ENCODE data around the gene ABCA4.

ABCA4 gene

DNA sequence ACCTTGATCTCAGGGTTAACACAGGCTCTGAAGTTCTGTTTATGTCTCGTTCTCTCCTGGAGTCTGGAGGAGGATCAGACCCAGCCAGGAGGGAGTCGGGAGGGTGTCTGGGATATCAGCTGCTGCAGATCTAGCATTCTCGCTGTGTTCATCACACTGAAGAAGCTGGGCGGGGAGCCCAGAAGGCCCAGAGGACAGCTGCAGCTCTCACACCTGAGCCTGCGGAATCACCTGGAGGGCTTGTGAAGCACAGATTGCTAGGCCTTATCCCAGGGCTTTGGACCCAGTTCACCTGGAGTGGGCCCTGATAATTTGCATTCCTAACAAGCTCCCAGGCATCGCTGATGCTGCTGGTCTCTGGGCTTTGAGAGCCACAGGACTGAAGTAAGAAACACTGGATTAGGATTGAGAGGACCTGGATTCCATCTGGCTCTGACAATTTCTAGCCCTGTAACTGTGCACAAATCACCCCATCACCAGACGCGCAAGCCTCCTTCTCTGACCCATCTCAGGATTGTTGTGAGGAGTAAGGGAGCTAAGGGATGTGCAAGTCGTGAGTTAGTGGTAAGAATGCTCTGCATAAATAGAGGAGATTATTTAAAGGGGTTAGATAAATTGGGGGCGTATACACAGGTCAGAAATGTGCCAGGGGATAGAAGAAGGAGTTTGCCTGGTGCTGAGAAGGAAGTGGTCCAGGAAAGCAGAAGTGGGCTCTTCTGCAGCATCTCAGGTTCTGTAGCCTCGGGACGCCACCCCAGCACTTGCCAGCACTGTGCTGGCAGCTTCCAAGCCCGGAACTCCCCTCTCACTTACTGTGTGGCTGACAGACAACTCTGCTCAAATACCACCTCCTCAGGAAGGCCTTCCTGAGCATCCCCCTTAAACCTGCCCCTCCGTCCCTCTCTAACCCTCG is 19.1 kb downstream of the ABCA4 start:
- Histone ChIP-seq H3K4me3 (ENCODE audit: low read length) (no peak overlapping the region), H3K27me3 (ENCODE audit: insufficient read depth, low read length) (peaks cover 11% of the 10 kb centered on the region; the same call in 1 of the 2 replicates), H3K9ac (ENCODE audit: low read depth, low read length) (no peak overlapping the region), H3K4me1 (ENCODE audit: insufficient read depth, low read length) (peaks cover 19% of the 10 kb centered on the region; the same call in 1 of the 2 replicates), H3K9me3 (ENCODE audit: insufficient read depth, low read depth, low read length) (no peaks in the 10 kb centered on the region), H3K27ac (ENCODE audit: low read length) (no peak overlapping the region), H3K36me3 (ENCODE audit: insufficient read depth, low read depth, low read length) (no peaks in the 10 kb centered on the region)

GRCh38 chr1:94100785-94101612 is 19.9 kb downstream of the ABCA4 start:
- no peak overlapping the region for H3K9ac ChIP-seq (ENCODE audit: low read depth, low read length)
- peaks cover 3% of the 10 kb centered on the region; the same call in 1 of the 2 replicates for H3K27me3 ChIP-seq (ENCODE audit: insufficient read depth, low read length)
- H3K4me1 ChIP-seq (ENCODE audit: insufficient read depth, low read length), result peaks cover 13% of the 10 kb centered on the region; the same call in 1 of the 2 replicates
- no peaks in the 10 kb centered on the region for H3K36me3 ChIP-seq (ENCODE audit: insufficient read depth, low read depth, low read length)
- H3K27ac ChIP-seq (ENCODE audit: low read length), result no peak overlapping the region
- H3K4me3 ChIP-seq (ENCODE audit: low read length), result no peak overlapping the region
- H3K9me3 ChIP-seq (ENCODE audit: insufficient read depth, low read depth, low read length), result no peaks in the 10 kb centered on the region

GRCh38 chr1:94100129-94100784 is 20.7 kb downstream of the ABCA4 start:
- H3K4me3 ChIP-seq (ENCODE audit: low read length), result no peak overlapping the region
- H3K4me1 ChIP-seq (ENCODE audit: insufficient read depth, low read length), result peaks cover 6% of the 10 kb centered on the region; the same call in 1 of the 2 replicates
- no peaks in the 10 kb centered on the region for H3K36me3 ChIP-seq (ENCODE audit: insufficient read depth, low read depth, low read length)
- H3K9ac ChIP-seq (ENCODE audit: low read depth, low read length), result no peak overlapping the region
- H3K27me3 ChIP-seq (ENCODE audit: insufficient read depth, low read length), result no peaks in the 10 kb centered on the region
- no peaks in the 10 kb centered on the region for H3K9me3 ChIP-seq (ENCODE audit: insufficient read depth, low read depth, low read length)
- no peak overlapping the region for H3K27ac ChIP-seq (ENCODE audit: low read length)

GRCh38 chr1:94099303-94099702 is 21.6 kb downstream of the ABCA4 start:
- Histone ChIP-seq H3K27me3 (ENCODE audit: insufficient read depth, low read length) (no peaks in the 10 kb centered on the region), H3K36me3 (ENCODE audit: insufficient read depth, low read depth, low read length) (no peaks in the 10 kb centered on the region), H3K4me3 (ENCODE audit: low read length) (no peak overlapping the region), H3K9me3 (ENCODE audit: insufficient read depth, low read depth, low read length) (no peaks in the 10 kb centered on the region), H3K27ac (ENCODE audit: low read length) (no peak overlapping the region), H3K4me1 (ENCODE audit: insufficient read depth, low read length) (peaks cover 9% of the 10 kb centered on the region; the same call in 1 of the 2 replicates), H3K9ac (ENCODE audit: low read depth, low read length) (no peak overlapping the region)

GRCh38 chr1:94098585-94099111 is 22.3 kb downstream of the ABCA4 start:
- H3K9me3 ChIP-seq (ENCODE audit: insufficient read depth, low read depth, low read length), result no peaks in the 10 kb centered on the region
- no peak overlapping the region for H3K27ac ChIP-seq (ENCODE audit: low read length)
- H3K36me3 ChIP-seq (ENCODE audit: insufficient read depth, low read depth, low read length), result no peaks in the 10 kb centered on the region
- H3K27me3 ChIP-seq (ENCODE audit: insufficient read depth, low read length), result no peaks in the 10 kb centered on the region
- H3K4me1 ChIP-seq (ENCODE audit: insufficient read depth, low read length), result peaks cover 15% of the 10 kb centered on the region; the same call in 1 of the 2 replicates
- H3K4me3 ChIP-seq (ENCODE audit: low read length), result no peak overlapping the region
- no peak overlapping the region for H3K9ac ChIP-seq (ENCODE audit: low read depth, low read length)

GRCh38 chr1:94096797-94097549 is 24.0 kb downstream of the ABCA4 start:
- Histone ChIP-seq H3K27me3 (ENCODE audit: insufficient read depth, low read length) (no peaks in the 10 kb centered on the region), H3K36me3 (ENCODE audit: insufficient read depth, low read depth, low read length) (no peaks in the 10 kb centered on the region), H3K27ac (ENCODE audit: low read length) (no peak overlapping the region), H3K4me1 (ENCODE audit: insufficient read depth, low read length) (peaks cover 22% of the 10 kb centered on the region), H3K4me3 (ENCODE audit: low read length) (no peak overlapping the region), H3K9me3 (ENCODE audit: insufficient read depth, low read depth, low read length) (no peaks in the 10 kb centered on the region), H3K9ac (ENCODE audit: low read depth, low read length) (no peak overlapping the region)

DNA sequence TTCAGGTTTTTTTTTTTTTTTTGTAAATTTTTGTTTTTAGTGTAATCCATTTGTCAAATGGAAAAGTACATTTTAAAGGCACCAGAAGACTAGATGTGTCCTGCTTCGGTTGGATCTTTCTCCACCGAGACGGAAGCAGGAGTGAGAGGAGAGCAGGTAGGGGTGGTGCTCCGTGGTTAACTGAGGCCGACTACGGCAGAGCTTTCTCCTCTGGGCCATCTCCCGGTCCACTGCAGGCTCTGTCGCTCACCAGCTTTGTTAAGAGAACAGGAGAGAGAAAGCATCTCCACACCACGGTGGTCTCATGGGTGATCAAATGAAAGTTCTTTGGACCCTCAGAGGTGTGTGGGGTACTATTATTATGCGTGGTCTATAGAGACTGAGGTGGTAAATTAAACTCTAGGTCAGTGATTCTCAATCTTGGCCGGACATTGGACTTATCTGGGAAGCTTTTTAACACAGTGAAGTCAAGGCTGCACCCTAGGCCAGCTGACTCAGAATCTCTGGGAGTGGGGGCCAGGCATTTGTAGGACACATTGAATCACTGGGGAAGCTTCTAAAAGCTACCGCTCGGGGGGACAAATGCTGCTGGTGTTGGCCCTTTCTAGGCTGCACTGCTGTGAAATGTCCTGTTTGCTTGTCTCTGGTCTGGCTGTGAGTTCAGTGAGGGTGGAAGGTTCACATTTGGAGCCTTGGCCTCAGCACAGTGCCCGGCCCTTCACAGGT is 25.0 kb downstream of the ABCA4 start:
- no peak overlapping the region for H3K4me3 ChIP-seq (ENCODE audit: low read length)
- no peaks in the 10 kb centered on the region for H3K9me3 ChIP-seq (ENCODE audit: insufficient read depth, low read depth, low read length)
- H3K4me1 ChIP-seq (ENCODE audit: insufficient read depth, low read length), result peaks cover 25% of the 10 kb centered on the region
- no peaks in the 10 kb centered on the region for H3K36me3 ChIP-seq (ENCODE audit: insufficient read depth, low read depth, low read length)
- H3K27me3 ChIP-seq (ENCODE audit: insufficient read depth, low read length), result no peaks in the 10 kb centered on the region
- H3K9ac ChIP-seq (ENCODE audit: low read depth, low read length), result no peak overlapping the region
- H3K27ac ChIP-seq (ENCODE audit: low read length), result no peak overlapping the region

GRCh38 chr1:94095112-94095637 is 25.8 kb downstream of the ABCA4 start:
- H3K27ac ChIP-seq (ENCODE audit: low read length), result no peak overlapping the region
- H3K36me3 ChIP-seq (ENCODE audit: insufficient read depth, low read depth, low read length), result no peaks in the 10 kb centered on the region
- no peaks in the 10 kb centered on the region for H3K9me3 ChIP-seq (ENCODE audit: insufficient read depth, low read depth, low read length)
- no peak overlapping the region for H3K9ac ChIP-seq (ENCODE audit: low read depth, low read length)
- no peaks in the 10 kb centered on the region for H3K27me3 ChIP-seq (ENCODE audit: insufficient read depth, low read length)
- H3K4me1 ChIP-seq (ENCODE audit: insufficient read depth, low read length), result peaks cover 25% of the 10 kb centered on the region
- no peak overlapping the region for H3K4me3 ChIP-seq (ENCODE audit: low read length)

GRCh38 chr1:94094469-94095111 is 26.4 kb downstream of the ABCA4 start:
- H3K36me3 ChIP-seq (ENCODE audit: insufficient read depth, low read depth, low read length), result no peaks in the 10 kb centered on the region
- H3K4me1 ChIP-seq (ENCODE audit: insufficient read depth, low read length), result peaks cover 25% of the 10 kb centered on the region
- H3K27ac ChIP-seq (ENCODE audit: low read length), result no peak overlapping the region
- no peak overlapping the region; the same call in 1 of the 2 replicates for H3K9ac ChIP-seq (ENCODE audit: low read depth, low read length)
- H3K4me3 ChIP-seq (ENCODE audit: low read length), result no peak overlapping the region
- no peaks in the 10 kb centered on the region for H3K9me3 ChIP-seq (ENCODE audit: insufficient read depth, low read depth, low read length)
- no peaks in the 10 kb centered on the region for H3K27me3 ChIP-seq (ENCODE audit: insufficient read depth, low read length)

DNA sequence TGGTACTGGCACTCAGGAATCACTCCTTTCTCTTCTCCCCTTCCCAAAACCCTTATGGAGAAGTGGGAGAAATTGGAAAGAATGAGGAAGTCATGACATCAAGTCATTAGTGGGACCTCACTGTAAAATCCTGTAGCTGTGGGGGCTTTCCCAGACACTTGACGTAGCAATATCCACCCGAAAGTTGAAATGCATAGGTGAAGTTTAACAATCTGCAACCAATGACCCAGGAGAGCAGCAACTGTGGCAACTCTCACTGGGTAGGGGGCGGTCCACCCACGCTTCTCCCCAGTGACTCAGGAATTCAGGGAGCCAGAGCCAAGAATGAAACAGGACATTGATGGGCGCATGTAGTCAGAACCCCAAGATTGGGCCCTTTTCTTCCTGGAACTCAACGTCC is 27.0 kb downstream of the ABCA4 start:
- Histone ChIP-seq H3K27ac (ENCODE audit: low read length) (no peak overlapping the region), H3K9ac (ENCODE audit: low read depth, low read length) (no peak overlapping the region; the same call in 1 of the 2 replicates), H3K4me3 (ENCODE audit: low read length) (no peak overlapping the region), H3K4me1 (ENCODE audit: insufficient read depth, low read length) (peaks cover 25% of the 10 kb centered on the region), H3K9me3 (ENCODE audit: insufficient read depth, low read depth, low read length) (no peaks in the 10 kb centered on the region), H3K36me3 (ENCODE audit: insufficient read depth, low read depth, low read length) (no peaks in the 10 kb centered on the region), H3K27me3 (ENCODE audit: insufficient read depth, low read length) (no peaks in the 10 kb centered on the region)

Data from iPS-20b (cell line).